ENCODE data around the gene PIP5K1A.
"Not testable (repeated sequence)": the region's sequence is repeated elsewhere in the genome, so short reads cannot be mapped to it uniquely, and the experiment has no call there.

PIP5K1A gene

GRCh38 chr1:151198254-151199127 lies at the start of gene PIP5K1A:
PIP5K1A (plus strand) TSS chr1:151198552; CDS start chr1:151198997, 445 bp downstream.
- DNase-seq = peak; percentile 97

- DNase-seq = peak; percentile 72
Measured at GRCh38 chr1:151156515-151156819, 41.9 kb upstream of the PIP5K1A start, which contains the start of gene TNFAIP8L2. TNFAIP8L2 (plus strand) TSS chr1:151156649; CDS start chr1:151158698, 2,049 bp downstream.

- peak; percentile 92 for DNase-seq
Measured at GRCh38 chr1:151157067-151157531, 41.3 kb upstream of the PIP5K1A start.

DNA sequence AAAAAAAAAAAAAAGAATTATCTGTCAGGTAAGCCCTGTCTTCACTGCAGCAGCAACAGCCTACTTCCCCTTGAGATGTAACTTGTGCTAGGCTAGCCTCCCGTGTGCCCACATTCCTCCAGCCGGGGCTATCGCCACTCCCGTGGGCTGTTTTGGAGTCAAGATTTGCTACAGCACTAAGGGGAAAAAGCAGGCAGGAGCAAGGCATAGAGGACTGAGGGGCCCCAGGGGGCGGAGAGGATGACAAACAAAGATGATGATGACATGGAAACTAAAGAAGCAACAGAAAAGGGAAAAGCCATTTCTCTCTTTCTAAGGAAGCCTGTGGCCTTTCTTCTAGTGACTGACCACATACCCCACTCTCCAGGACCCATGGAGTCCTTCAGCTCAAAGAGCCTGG lies 40.0 kb upstream of the PIP5K1A start:
- no peak for DNase-seq

DNA sequence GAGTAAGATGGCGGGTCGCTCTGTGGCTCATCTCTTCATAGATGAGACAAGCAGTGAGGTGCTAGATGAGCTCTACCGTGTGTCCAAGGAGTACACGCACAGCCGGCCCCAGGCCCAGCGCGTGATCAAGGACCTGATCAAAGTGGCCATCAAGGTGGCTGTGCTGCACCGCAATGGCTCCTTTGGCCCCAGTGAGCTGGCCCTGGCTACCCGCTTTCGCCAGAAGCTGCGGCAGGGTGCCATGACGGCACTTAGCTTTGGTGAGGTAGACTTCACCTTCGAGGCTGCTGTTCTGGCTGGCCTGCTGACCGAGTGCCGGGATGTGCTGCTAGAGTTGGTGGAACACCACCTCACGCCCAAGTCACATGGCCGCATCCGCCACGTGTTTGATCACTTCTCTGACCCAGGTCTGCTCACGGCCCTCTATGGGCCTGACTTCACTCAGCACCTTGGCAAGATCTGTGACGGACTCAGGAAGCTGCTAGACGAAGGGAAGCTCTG lies 39.6 kb upstream of the PIP5K1A start:
- DNase-seq = no peak

DNA sequence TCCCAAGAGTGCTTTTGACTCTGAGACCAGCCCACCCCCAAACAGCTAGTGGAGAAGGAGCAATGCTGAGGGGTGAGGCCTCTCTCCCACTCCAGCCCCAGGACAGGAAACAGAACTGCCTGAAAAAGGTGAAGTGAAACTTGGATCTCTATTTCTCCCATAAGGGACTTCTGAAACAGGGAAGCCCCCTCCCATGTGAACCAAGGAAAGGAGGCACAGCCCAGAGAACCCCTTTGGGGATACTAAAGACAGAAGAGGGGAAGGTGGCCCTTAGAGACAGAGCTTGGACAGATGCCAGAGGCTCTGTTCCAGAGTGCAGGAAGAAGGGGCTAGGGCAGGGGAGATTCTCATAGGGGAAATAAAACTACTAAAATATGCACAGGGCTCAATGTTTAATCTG lies 39.0 kb upstream of the PIP5K1A start:
- no peak for DNase-seq

GRCh38 chr1:151164732-151165280 lies 33.5 kb upstream of the PIP5K1A start:
- no peak for DNase-seq

GRCh38 chr1:151165281-151165737 lies 33.0 kb upstream of the PIP5K1A start:
- DNase-seq = no peak

GRCh38 chr1:151165738-151166504 lies 32.4 kb upstream of the PIP5K1A start, which contains the start of the genes LYSMD1 and SCNM1:
LYSMD1 (minus strand) TSS chr1:151165902; CDS start chr1:151165258, 644 bp downstream.
SCNM1 (plus strand) TSS chr1:151166144; CDS start chr1:151166153, 9 bp downstream.
- peak; percentile 95 for DNase-seq

- DNase-seq = no peak
Measured at GRCh38 chr1:151166505-151166956, 31.8 kb upstream of the PIP5K1A start.

- no peak for DNase-seq
Measured at GRCh38 chr1:151167116-151167515, 31.2 kb upstream of the PIP5K1A start.

DNA sequence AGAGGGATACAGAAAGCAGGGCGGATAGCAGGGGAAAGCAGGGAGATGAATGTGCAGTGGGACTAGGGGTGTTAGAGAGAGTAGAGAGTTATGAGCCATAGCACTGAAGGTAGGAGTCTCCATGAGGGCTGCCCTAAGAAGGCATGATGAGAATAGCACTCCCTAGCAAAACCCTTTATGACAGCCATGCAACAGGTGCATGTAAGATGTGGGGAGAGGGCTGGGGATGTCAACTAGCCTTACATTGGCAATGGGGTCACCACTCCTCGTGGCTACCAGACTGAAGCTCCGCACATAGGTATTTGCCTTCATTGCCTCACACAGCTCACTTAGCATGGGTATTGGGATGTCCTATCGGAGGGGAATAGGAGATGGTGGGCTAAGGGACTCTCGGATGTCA lies 27.2 kb upstream of the PIP5K1A start:
- no peak for DNase-seq

DNA sequence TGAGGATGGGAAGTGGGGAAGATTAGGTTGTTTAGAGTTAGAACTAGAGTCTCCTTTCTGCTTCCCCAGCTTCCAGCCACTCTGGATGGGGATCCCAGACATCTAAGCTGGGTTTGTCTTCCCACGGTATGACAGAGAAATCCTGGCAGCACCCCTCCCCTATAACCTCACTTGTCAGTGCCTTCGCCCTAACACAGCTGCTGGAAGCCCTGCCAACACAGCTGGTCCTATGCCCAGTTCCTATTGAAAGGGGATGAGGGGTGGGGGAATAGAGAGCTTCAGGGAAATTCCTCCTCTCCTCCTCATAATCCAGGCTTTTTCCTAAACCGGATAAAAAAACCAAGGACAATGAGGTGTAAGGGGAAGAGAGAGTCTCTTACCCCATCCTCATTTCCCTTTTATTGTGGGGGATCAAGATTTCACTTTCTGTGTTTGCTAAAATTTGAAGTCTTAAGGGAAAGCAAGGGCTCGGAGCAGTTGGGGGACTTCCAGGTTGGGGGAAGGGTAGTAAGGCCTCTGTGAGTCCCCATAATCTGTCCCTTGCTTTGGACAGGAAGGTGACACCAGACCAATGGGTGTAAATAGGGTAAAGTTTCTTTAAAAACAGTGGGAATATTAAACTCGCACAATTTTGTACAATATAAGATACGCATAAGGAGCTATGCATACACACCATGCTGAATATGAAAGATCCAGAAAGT lies 23.2 kb upstream of the PIP5K1A start:
- DNase-seq = no peak

- no peak for DNase-seq
Measured at GRCh38 chr1:151175863-151176262, 22.5 kb upstream of the PIP5K1A start, which contains the start of gene TMOD4. TMOD4 (minus strand) TSS chr1:151175981; CDS start chr1:151174875, 1,106 bp downstream.

DNA sequence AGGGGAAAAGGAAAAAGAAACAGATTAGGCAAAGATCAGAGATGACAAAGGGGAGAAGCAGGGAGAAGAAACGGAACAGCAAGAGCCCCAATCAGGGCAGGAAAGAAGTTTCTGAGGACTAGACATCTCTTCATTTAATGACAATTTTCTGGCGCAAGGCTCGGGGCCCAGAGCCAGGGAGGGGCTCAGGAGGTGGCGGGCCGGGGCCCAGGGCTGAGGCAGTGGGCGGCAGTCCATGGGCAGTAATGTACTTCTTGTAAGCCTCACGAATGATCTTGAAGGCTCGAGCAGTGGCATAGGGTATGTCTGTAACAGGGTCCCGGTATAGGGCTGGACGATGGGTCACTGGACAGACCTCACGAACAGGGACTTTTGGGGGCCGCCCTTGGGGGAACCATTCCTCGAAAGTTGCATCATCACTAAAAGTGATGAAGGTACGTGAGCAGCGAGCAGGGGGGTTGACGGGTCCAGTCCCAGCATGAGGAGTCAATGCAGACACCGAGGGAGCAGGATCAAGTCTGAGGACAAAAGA lies 21.8 kb upstream of the PIP5K1A start:
- DNase-seq = no peak

DNA sequence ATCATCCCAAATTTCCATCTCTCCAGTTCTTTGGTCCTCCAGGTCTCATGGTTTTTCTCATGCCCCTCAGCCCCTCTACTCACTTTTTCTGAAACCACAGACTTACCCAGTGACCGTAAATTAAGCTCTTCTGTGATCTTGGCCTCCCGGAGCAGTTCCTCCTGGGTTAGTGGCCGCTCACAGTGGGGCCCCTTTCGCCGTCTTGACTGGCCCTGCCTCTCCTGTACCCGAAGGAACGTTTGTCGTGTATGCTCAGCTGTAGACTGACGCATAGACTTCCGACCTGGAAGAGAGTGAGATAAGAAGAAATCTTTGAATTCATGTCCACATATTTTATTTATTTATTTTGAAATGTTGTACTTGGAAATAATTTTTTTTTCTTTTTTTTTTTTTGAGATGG lies 14.1 kb upstream of the PIP5K1A start:
- no peak for DNase-seq

DNA sequence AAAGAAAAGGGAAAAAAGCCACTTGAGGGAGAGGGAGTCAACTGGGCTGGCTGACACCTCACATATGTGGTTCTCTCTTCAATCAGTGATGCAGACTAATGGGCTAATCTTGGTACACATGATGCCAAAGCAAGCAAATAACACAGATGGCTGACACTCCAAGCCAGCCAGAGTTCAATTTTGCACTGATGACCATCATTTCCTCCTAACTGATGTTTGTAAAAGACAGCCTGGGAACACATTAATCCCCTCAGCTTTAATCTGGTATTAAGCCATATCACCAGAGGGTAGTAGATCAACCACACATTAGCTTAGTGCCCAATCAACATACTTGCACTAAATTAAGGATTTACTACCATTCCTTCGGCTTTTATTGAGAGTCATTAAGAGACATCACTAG lies 11.1 kb upstream of the PIP5K1A start:
- no peak for DNase-seq

DNA sequence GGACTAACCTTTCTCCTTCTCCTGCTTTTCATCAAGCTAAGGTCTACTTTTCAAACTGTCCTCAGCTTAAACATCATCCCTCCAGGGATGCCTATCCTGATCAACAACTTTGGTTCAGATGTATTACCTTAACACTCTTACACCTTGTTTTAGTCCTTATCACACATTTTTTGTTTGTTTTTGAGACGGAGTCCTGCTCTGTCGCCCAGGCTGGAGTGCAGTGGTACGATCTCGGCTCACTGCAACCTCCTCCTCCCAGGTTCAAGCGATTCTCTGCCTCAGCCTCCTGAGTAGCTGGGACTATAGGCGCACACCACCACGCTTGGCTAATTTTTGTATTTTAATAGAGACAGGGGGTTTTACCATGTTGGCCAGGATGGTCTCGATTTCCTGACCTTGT lies 9.7 kb upstream of the PIP5K1A start:
- not testable (repeated sequence) for DNase-seq

- peak; percentile 85 for DNase-seq
Measured at GRCh38 chr1:151189637-151190445, 8.5 kb upstream of the PIP5K1A start, which contains the start of gene VPS72. VPS72 (minus strand) TSS chr1:151190197; CDS start chr1:151190121, 76 bp downstream.

DNA sequence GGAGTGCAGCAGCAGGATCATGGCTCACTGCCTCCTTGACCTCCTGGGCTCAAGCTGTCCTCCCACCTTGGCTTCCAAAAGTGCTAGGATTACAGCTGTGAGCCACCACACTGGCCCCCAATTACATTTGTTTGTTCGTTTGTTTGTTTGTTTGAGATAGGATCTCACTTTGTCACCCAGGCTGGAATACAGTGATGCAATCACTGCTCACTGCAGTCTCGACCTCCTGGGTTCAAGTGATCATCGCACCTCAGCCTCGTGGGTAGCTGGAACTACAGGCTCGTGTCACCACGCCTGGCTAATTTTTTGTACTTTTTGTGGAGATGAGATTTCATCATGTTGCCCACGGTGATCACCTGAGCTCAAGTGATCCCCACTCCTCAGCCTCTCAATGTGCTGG lies 6.3 kb upstream of the PIP5K1A start:
- DNase-seq = no peak

GRCh38 chr1:151193304-151193703 lies 5.0 kb upstream of the PIP5K1A start:
- no peak for DNase-seq
